ENCODE measurements around the gene THBS2. TPM values are rescaled to one million over a fixed set of nuclear protein-coding genes. Genes with fewer than 3 reads are reported as not detected.

The THBS2 gene
- total RNA-seq, 1 donor from 2014 or later, result 0.23 TPM

- Mint-ChIP-seq H3K36me3 (ENCODE audit: low read depth, unreplicated experiment) (no peaks in the 10 kb centered on the region), H3K9me3 (ENCODE audit: unreplicated experiment) (no peaks in the 10 kb centered on the region), H3K4me3 (ENCODE audit: unreplicated experiment) (no peak overlapping the region), H3K27ac (ENCODE audit: unreplicated experiment) (no peak overlapping the region), H3K4me1 (ENCODE audit: unreplicated experiment) (no peaks in the 10 kb centered on the region), H3K27me3 (ENCODE audit: unreplicated experiment) (peaks cover 5% of the 10 kb centered on the region)
- no peak for DNase-seq (ENCODE audit: low spot score)
- no peak for TF ChIP-seq CTCF (IDR thresholded peaks at IDR 0.05; ENCODE audit: unreplicated experiment)
These were observed 37.5 kb upstream of the THBS2 start for GRCh38 chr6:169291148-169291547.

GRCh38 chr6:169289619-169290339 is 36.1 kb upstream of the THBS2 start:
- Mint-ChIP-seq H3K4me1 (ENCODE audit: unreplicated experiment) (no peaks in the 10 kb centered on the region), H3K27ac (ENCODE audit: unreplicated experiment) (no peak overlapping the region), H3K36me3 (ENCODE audit: low read depth, unreplicated experiment) (no peaks in the 10 kb centered on the region), H3K27me3 (ENCODE audit: unreplicated experiment) (peaks cover 5% of the 10 kb centered on the region), H3K4me3 (ENCODE audit: unreplicated experiment) (no peak overlapping the region), H3K9me3 (ENCODE audit: unreplicated experiment) (no peaks in the 10 kb centered on the region)
- no peak for TF ChIP-seq CTCF (IDR thresholded peaks at IDR 0.05; ENCODE audit: unreplicated experiment)
- no peak for DNase-seq (ENCODE audit: low spot score)

- no peak overlapping the region for H3K27ac Mint-ChIP-seq (ENCODE audit: unreplicated experiment)
- H3K27me3 Mint-ChIP-seq (ENCODE audit: unreplicated experiment), result peaks cover 5% of the 10 kb centered on the region
- H3K4me1 Mint-ChIP-seq (ENCODE audit: unreplicated experiment), result no peaks in the 10 kb centered on the region
- no peak for DNase-seq (ENCODE audit: low spot score)
- no peaks in the 10 kb centered on the region for H3K9me3 Mint-ChIP-seq (ENCODE audit: unreplicated experiment)
- no peak overlapping the region for H3K4me3 Mint-ChIP-seq (ENCODE audit: unreplicated experiment)
- no peaks in the 10 kb centered on the region for H3K36me3 Mint-ChIP-seq (ENCODE audit: low read depth, unreplicated experiment)
- TF ChIP-seq CTCF (IDR thresholded peaks at IDR 0.05; ENCODE audit: unreplicated experiment), result no peak
These were observed 35.6 kb upstream of the THBS2 start for GRCh38 chr6:169289257-169289618.

GRCh38 chr6:169288591-169288990 is 34.9 kb upstream of the THBS2 start:
- no peak overlapping the region for H3K4me3 Mint-ChIP-seq (ENCODE audit: unreplicated experiment)
- H3K27ac Mint-ChIP-seq (ENCODE audit: unreplicated experiment), result no peak overlapping the region
- H3K9me3 Mint-ChIP-seq (ENCODE audit: unreplicated experiment), result no peaks in the 10 kb centered on the region
- no peak for TF ChIP-seq CTCF (IDR thresholded peaks at IDR 0.05; ENCODE audit: unreplicated experiment)
- no peaks in the 10 kb centered on the region for H3K4me1 Mint-ChIP-seq (ENCODE audit: unreplicated experiment)
- peaks cover 5% of the 10 kb centered on the region for H3K27me3 Mint-ChIP-seq (ENCODE audit: unreplicated experiment)
- H3K36me3 Mint-ChIP-seq (ENCODE audit: low read depth, unreplicated experiment), result no peaks in the 10 kb centered on the region
- no peak for DNase-seq (ENCODE audit: low spot score)

- no peak overlapping the region for H3K27ac Mint-ChIP-seq (ENCODE audit: unreplicated experiment)
- peaks cover 7% of the 10 kb centered on the region for H3K27me3 Mint-ChIP-seq (ENCODE audit: unreplicated experiment)
- no peaks in the 10 kb centered on the region for H3K36me3 Mint-ChIP-seq (ENCODE audit: low read depth, unreplicated experiment)
- no peak for TF ChIP-seq CTCF (IDR thresholded peaks at IDR 0.05; ENCODE audit: unreplicated experiment)
- no peaks in the 10 kb centered on the region for H3K4me1 Mint-ChIP-seq (ENCODE audit: unreplicated experiment)
- H3K9me3 Mint-ChIP-seq (ENCODE audit: unreplicated experiment), result no peaks in the 10 kb centered on the region
- no peak overlapping the region for H3K4me3 Mint-ChIP-seq (ENCODE audit: unreplicated experiment)
- no peak for DNase-seq (ENCODE audit: low spot score)
These were observed 34.0 kb upstream of the THBS2 start for GRCh38 chr6:169287675-169288074.

Measured in endothelial cell (in vitro differentiated cells).